Stimulated activated CD4-positive, alpha-beta T cell treated with anti-CD3 and anti-CD28 coated beads, Interleukin-15, amount 100 ng/mL, for 1 hour (primary cell): ENCODE measurements around the gene NUDT4.
A peak's percentile ranks its signal among the peaks of the same experiment; 100 is the strongest.
"Not testable (repeated sequence)": the region's sequence is repeated elsewhere in the genome, so short reads cannot be mapped to it uniquely, and the experiment has no call there.

Experiments used
- DNase-seq, 2 donors: peaks; one replicate each; pipeline ENCODE4 v3.0.0-alpha.2; 2020; ENCODE audit warnings: low read depth in 1 of 2, low spot score in 1 of 2

The NUDT4 gene

DNA sequence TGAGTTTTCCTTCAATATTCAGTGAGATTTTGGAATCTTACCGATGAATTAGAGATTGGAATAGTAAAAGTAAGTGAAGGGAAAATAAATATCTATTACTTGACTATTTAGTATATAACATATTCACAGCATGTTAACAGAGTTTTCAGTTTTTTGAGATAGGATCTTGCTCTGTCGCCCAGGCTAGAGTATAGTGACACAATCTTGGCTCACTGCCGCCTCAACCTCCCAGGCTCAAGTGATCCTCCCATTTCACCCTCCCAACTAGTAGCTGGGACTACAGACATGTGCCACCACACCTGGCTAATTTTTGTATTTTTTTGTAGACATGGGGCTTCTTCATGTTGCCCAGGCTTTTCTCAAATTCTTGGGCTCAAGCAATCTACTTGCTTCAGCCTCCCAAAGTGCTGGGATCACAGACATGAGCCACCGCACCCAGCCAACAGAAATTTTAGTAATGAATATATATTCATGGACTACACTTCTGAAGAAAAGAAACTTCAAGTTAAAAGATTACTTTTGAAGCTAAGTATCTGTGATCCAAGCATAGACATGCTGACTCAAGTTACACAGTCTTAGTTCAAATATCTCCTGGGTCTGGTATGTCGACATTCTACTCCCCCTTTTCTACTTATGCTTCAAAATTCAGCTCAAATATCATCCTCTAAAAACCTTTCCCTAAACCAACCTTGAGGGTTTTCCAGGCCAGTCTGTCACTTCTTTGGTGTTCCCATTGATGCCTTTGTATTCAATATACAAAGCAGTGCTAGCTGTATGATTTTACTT, 50.2 kb downstream of the NUDT4 start:
- no peak for DNase-seq

DNA sequence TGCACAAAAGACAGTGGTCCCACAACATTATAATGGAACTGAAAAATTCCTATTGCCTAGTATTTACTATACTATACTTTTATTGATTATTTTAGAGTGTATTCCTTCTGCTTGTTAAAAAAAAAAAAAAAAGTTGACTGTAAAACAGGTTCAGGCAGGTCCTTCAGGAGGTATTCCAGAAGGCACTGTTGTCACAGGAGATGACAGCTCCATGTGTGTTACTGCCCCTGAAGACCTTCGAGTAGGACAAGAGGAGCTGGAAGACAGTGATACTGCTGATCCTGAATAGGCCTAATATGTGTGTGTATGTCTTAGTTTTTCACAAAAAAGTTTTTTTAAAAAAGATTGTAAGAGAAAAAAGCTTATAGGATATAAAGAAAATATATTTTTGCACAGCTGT, 51.7 kb downstream of the NUDT4 start:
- DNase-seq, result no peak

DNA sequence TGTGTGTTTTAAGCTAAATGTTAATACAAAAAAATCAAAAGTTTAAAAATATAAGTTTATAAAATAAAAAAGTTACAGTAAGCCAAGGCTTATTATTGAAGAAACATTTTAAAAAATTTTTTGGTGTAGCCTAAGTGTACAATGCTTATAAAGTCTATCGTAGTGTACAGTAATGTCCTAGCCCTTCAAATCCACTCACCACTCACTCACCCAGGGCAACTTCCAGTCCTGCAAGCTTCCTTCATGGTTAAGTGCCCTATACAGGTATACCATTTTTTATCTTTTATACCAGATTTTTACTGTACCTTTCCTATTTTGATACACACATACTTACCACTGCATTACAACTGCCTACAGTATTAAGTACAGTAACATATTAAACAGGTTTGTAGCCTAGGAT, 52.1 kb downstream of the NUDT4 start:
- no peak for DNase-seq

DNA sequence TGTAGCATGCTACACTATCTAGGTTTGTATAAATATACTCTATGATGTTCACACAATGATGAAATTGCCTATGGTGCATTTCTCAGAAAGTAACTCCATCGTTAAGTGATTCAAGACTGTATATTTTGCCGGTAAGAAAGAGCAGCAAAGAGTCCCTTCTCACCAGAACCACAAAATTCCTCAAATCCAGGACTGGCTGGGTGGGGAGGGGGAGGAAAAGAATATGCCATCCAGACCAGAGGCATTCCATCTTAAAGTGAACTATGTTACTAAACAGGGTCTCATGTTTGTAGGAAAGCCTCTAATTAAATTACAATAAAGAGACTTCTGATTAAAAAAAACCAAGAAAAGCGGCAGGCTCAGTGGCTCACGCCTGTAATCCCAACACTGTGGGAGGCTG, 52.6 kb downstream of the NUDT4 start:
- no peak for DNase-seq

DNA sequence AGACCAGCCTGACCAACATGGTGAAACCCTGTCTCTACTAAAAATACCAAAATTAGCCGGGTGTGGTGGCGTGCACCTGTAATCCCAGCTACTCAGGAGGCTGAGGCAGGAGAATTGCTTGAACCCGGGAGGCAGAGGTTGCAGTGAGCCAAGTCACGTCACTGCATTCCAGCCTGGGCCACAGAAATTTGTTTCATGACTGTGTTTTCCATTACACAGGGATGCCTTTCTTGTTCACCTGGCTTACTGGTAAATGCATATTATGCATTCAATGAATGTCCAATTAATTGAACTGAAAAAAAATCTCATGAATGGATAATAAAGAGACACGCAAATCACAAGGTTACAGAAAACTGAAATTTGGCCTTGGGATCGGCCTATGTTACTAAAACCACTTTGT, 54.3 kb downstream of the NUDT4 start:
- not testable (repeated sequence) for DNase-seq

DNA sequence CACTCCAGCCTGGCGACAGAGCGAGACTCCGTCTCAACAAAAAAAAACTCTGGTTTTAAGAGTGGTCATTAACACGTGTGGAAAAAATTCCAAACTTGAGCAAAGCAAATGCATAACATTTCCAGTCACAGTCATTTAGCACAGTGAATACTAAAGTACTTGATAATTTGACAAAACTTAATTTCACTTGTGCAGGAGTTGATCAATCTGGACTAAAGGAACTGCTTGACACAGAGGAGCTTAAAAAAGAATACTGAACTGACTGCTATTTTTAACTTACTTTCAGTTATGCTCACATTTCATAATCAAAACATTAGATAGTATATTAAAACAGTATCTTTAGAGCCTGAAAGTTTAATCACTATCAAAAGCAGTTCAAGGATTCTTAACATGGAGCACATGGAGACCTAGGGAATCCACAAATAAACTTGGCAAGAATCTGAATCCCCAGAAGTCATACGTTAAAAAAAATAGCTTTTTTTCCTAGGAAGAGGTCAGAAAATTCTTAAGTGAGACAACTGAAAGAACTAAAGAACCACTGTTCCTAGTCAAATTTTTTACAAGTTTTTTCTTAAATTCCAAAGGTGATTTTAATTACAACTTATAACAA, 56.6 kb downstream of the NUDT4 start:
- no peak for DNase-seq

DNA sequence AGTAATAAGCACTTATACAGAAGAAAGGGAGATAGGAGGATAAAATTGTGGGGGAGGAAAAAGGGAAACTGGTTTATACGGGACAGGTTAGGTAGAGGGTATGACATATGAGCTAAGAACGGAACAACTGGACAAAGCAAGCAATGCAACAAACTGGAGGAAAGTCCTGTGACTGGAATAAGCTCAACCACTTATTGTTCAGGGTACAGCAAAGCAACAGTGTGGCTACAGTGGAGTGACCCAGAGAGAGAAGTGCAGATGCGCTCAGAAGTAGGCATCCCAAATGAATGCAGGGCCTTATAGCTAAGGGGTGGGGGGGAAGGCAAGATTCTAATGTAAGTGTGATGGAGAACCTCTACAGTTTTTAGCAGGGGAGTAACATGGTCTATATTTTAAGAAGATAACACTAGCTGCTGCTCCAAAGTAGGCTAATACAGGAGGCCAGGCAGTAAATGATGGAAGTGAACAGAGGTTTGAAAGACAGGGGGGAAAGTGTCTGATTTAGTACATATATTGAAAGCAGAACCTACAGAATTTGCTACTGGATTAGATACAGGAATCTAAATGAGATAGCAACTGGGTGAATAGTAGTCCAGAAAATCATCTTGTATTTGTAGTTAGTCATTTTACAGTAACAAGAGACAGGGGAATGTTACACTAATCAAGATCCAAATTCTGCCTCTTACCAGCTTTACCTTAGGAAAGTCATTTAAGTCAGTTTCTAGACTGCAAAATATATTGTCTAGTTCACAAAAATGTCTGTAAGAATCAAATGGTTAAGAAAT, 60.7 kb downstream of the NUDT4 start:
- DNase-seq, result no peak

DNA sequence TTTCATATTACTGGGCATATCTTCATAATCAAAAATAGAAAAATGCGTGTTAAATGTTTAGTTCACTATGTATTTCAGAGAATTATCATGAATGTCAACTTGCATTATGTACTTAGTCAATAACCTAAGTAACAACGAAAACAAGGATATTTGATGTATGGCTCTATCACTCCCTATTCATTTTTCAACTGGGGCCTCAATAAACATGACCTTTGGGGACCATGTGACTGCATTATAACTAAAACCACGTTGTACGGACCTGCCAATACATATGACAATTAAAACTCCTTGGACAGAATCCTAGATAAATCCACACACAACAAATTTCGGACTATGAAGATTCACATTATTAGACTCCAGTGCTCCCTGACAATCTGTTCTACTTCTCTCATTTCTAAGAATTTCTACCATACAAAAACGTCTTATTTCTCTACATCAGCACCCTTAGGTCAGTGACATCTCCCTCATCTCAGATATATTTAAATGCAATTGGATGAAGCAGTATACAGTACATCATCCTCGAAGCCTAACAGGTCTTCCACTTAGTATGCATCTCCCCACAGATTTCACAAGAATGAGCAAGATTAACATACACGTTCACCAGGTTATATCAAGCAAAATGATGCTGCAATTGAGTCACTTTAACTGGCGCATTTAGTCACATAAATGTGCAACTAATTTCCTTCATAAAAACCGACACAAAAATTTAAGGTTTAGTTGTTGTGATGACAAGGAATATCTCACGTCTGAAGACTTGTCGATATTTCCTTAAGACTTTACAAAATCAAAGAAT, 62.5 kb downstream of the NUDT4 start:
- no peak for DNase-seq

DNA sequence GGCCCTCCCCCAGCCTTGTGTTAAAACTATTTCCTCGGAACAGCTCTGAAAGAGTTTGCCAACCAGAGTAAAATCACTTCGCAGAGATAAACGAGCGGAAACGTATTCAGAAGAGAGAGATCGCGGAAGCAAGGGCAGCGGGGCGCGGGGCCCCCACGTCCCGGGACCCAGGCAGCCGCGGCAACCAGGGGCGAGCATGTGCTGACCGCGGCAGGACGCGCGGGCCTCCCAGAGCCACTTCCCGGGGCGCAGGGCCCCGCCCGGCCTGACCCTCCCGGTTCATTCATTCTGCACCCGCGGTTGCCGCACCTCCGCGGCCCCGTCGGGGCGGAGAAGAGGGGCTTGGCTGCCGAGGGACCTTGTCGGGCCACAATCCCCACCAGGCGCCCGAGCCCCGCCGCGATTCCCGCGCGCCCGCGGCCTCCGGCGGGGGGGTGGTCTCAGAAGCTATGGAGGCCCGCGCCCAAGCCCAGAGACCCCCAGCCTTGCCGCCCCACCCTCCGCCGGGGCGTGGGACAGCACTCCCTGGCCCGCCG, 63.4 kb downstream of the NUDT4 start:
- DNase-seq, result peak; percentile 11 to 14

DNA sequence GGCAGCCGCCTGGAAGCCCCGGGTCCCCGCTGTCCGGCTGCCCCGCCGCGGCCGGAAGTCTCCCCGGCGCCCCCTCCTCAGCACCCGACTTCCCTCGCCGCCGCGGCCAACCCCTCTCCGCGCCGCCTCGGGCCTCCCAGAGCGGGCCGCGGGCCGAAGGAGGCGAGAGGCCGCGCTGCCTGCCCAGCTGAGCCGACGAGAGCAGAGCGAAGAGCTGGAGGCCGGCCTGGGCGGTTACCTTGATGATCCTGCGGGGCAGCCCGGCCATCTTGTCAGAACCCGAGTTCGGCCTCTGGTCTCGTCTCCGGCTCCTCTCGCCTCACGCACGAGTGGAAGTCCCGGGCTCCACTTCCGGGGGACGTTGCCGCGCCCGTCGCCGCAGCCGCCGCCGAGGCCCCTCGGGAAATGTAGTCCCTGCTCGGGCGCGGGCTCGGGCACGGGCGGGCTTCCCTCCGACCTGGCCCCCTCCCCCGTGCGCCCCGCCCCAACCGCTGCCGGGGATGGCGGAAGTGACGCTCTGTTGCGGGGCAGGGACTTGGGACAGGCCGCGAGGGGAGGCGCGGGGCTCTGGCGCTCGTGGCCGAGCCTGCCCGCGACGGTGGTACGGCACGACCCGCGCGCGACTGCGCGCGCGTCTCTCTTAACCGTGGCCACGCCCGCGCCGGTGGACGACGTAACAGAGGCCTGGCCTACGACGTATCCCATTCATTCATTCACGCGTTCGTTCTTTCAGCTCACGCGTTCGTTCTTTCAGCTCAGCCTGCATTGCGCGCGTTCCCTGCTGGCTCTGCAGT, 64.1 kb downstream of the NUDT4 start, which contains the start of gene UBE2N:
Gene UBE2N (minus strand): TSS at position 331 of the 794 bp plus-strand sequence. CDS start 63 bp downstream, at position 268.
- peak; percentile 91 to 96 for DNase-seq

DNA sequence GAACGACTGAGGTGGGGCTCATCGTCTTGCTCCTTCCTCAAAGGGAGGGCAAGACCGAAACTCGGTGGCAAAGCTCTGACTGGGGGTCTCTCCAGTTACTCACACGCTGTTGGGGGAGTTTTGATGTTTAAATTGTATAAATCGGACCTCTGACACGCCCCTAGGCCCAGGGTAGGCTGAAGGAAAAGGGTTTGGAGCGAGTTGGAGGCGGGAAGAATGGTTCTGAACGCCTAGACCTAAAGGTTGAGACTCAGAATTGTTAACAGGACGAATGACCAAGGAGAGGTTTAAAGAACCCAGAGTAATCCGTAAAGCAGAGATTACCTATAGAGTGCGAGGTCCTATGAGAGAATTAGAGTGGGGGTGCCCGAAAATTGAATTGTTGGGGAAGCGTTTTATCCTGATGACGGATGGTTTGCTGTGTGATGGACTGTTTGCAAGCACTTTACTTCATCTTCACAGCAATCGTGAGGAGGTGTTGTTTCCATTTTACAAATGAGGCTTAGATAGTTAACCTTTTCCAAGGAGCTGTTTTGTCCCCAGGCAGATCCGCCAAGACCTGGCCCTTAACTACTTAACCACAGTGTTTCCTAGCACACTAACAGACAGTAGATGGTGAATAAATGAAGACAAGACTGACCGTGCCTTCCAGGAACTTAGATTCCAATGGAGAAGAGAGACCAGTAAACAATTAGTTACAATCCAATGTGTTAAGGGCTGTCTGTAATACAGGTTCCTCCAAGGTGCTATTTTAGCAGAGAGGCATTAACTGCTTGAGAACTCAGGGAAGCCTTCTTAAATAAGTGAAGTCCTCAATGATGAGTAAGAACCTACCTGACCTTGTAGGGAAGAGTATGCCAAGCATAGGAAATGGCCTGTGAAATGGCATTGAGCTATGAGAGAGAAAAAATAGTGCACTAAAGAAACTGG, 65.0 kb downstream of the NUDT4 start:
- DNase-seq, result no peak

DNA sequence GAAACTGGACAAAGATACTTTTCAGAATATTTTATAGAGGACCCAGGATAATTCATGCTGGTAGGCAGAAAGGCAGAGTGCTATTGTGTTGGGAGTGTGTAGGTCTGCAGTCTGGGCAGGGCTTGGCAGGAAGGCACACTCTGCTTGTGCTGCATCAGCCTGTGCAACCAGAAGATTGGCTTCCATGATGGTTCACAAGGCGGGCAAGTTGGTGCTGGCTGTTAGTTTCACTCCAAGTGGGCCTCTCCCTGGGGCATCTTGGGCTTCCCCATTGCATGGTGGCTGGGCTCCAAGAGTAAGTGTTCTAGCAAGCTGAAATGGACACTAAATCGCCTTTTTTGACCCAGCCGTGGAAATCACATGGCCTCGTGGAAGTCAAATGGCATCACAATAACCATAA, 65.9 kb downstream of the NUDT4 start:
- no peak for DNase-seq

DNA sequence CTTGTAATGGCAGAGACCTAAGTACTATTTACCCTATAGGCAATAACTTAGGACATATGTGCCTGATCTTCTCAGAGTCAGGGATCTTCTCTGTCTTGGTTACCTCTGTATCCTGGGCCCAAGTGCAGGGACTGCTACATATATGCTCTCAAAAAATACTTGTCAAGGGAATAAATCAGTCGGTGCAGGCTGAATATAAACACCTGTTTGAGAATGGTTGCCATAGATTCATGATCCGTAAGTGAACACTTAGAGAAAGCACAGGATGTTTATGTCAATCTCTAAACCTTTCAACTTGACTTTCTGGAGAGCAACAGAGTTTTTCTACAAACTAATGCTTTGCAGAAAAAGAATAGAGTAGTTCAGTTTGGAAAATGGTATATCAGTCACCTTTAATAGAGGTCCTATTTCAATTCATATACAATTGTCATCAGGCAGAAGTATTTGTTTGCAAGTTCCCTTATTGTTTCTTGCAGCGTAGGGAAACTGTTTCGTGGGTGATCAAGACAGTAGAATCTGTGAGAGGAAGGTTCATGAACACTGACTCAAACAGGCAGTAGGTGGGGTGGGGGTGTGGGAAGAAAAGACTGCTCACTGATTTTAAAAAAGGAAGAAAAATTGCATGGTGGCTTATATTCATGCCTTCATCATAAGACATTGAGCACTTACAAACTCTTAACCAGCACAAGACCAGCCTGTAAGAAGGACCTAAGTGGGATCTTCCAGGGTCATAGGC, 70.0 kb downstream of the NUDT4 start:
- DNase-seq, result no peak

DNA sequence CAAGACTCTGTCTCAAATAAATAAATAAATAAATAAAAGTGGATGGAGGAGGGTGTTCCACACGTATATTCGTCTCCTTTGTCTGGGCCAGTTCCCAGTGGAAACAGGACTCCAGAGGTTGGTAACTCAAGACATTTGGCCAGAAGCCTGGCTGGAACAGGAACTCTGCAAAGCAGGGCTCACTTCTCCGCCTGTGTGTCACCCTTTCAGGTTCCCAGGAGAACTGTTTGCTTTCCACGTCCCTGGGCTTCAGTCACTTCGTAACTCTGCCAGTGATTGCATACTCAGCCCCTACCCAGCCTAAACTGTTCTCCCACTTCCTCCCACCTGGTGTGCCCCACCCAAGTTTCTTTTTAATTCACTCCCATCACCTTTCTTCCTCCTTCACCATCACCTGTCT, 71.1 kb downstream of the NUDT4 start:
- DNase-seq, result no peak

DNA sequence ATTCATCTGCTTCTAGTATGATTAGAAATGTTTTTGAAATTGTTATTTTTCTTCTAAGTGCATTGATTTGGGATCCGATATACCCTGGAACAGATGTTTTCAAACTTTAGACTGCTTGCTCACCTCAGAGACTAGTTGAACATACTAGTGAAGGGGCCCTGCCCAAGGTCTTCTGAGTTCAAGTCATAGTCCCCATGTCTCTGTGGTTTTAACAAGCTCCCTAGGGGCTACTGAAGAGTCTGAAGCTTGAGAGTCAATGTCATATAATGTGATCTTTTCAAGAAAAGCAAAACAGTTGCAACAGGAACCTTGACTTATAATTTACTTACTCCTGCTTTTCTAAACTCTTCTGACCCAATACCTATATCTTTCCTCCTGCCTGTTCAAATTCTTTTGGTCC, 71.6 kb downstream of the NUDT4 start:
- no peak for DNase-seq

DNA sequence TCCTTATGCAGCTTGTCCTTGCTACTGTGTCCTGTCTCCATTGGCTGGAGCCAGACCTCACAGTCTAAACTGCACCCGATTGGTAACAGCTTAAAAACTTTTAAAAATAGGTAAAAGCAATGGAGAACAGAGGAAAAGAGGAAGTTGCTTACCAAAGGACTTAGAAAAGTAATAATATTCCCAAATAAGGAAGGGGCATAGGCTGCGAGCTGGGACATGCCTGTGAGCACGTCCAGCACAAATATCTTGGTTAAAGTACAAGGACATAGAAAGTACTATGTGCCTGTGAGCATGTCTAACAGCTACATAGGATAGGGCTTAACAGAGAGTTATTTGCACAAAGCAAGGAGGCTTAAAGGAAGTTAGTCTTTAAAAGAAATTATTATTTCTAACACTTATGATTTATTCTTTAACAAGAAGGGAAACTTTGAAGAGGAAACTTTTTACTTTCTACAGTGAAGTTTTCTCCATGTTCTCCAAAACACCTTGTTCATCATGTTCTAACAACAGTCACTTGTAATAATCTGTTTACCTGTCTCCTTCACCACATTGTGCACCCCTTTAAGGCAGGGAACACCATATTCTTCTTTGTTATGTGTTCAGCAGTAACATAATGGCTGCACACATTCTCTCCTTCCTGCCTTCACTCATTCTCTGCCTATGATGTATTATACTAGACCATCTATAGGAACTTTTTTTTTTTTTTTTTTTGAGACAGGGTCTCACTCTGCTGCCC, 73.9 kb downstream of the NUDT4 start:
- DNase-seq, result no peak

DNA sequence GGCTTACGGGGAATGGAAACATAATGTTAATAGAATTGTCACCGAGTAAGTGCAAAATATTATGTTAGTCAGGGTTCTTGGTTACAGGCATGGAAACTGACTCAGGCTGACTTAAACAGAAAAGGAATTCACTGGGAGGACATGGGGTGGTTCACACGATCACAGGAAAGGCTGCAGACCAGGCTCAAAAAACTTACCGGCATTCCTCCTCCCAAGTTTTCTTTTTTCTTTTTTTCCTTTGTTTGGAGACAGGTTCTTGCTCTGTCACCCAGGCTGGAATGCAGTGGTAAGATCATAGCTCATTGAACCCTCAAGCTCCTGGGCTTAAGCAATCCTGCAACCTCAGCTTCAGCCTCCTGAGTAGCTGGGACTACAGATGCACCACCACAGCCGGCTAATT, 75.9 kb downstream of the NUDT4 start:
- DNase-seq, result no peak

DNA sequence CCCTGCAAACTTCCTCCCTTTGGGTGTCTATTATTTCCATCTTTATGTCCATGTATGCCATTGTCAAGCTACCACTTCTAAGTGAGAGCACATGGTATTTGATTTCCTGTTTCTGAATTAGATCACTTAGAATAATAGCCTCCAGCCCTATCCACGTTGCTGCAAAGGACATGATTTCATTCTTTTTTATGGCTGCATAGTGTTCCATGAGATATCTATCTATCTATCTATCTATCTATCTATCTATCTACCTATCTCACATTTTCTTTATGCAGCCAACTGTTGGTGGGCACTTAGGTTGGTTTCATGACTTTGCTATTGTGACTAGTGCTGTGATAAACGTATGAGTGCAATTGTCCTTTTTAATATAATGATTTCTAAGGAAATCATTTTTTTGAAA, 78.4 kb downstream of the NUDT4 start:
- no peak for DNase-seq
